ENCODE measurements around the gene PPP3R1.

Gene PPP3R1

DNA sequence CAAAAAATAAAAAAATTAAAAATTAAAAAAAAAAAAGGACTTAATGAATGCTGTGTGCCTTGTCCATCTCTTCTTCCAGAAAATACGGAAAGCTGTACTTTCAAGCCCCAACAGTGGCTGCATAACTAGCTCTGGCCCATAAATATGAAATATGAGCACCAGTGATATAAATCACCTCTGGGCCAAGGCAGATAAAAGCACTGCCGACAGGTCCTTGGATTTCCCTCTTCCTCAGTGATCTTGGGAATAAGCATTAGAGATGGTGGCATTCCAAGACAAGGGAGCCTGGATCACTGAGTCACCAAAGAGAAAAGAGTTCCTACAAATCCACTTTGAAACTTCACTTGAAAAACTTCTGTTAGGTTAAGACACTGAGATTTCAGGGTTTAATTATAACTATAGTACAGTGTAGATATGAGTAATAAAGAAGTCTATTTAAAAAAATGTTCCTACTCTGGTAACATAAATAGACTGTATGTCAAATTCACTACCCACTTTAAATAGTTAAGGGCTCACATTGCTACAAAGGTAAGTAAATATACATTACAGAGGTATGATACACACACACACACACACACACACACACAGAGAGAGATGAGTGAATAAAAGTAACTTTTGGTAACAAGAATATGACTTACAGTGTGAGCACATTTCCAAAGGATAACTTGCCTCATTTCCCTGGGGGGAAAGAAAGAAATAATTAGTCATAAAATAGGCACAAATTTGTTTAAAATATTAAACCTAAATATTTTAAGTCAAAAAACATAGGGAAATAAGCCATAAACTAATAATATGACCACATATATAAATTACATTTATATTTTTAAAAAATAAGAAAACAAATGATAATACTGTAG is 35.6 kb downstream of the PPP3R1 start:
- H3K27ac ChIP-seq (ENCODE audit: low read depth, low read length) = no peak overlapping the region
- H3K9me3 ChIP-seq (ENCODE audit: control insufficient read depth, insufficient read depth, low read length) = no peaks in the 10 kb centered on the region
- no peaks in the 10 kb centered on the region for H3F3A ChIP-seq (ENCODE audit: control insufficient read depth, insufficient read depth)
- H3K79me2 ChIP-seq (ENCODE audit: control insufficient read depth, low read length) = peaks cover 100% of the 10 kb centered on the region
- peaks cover 20% of the 10 kb centered on the region for H4K20me1 ChIP-seq (ENCODE audit: control insufficient read depth, insufficient read depth, low read depth, low read length)
- TF ChIP-seq EZH2phosphoT487 (IDR thresholded peaks at IDR 0.05; ENCODE audit: borderline replicate concordance, low read length) = no peak
- TF ChIP-seq, protein P1, sequence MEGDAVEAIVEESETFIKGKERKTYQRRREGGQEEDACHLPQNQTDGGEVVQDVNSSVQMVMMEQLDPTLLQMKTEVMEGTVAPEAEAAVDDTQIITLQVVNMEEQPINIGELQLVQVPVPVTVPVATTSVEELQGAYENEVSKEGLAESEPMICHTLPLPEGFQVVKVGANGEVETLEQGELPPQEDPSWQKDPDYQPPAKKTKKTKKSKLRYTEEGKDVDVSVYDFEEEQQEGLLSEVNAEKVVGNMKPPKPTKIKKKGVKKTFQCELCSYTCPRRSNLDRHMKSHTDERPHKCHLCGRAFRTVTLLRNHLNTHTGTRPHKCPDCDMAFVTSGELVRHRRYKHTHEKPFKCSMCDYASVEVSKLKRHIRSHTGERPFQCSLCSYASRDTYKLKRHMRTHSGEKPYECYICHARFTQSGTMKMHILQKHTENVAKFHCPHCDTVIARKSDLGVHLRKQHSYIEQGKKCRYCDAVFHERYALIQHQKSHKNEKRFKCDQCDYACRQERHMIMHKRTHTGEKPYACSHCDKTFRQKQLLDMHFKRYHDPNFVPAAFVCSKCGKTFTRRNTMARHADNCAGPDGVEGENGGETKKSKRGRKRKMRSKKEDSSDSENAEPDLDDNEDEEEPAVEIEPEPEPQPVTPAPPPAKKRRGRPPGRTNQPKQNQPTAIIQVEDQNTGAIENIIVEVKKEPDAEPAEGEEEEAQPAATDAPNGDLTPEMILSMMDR (IDR thresholded peaks at IDR 0.05; ENCODE audit: low read depth, low read length, poor library complexity, severe bottlenecking) = no peak
- H3K36me3 ChIP-seq (ENCODE audit: control insufficient read depth, low read length) = peaks cover 60% of the 10 kb centered on the region
- no peak overlapping the region for H3K4me3 ChIP-seq (ENCODE audit: low read length)
- H3K27me3 ChIP-seq (ENCODE audit: control insufficient read depth, low read length) = no peaks in the 10 kb centered on the region
- no peak overlapping the region for H3K4me2 ChIP-seq (ENCODE audit: low read length)
- no peaks in the 10 kb centered on the region for H3K9me2 ChIP-seq (replicated peaks; ENCODE audit: control insufficient read depth, low read length)
- peaks cover 42% of the 10 kb centered on the region for H3K4me1 ChIP-seq (ENCODE audit: control insufficient read depth, low read length)

DNA sequence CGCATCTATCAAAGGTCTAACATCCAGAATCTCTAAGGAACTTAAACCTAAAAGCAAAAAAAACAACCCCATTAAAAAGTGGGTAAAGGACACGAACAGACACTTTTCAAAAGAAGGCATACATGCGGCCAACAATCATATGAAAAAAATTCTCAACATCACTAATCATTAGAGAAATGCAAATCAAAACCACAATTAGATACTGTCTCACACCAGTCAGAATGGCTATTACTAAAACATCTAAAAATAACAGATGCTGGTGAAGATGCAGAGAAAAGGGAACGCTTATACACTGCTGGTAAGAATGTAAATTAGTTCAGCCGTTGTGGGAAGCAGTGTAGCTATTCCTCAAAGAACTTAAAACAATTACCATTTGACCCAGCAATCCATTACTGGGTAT is 38.0 kb downstream of the PPP3R1 start:
- Histone ChIP-seq H3F3A (ENCODE audit: control insufficient read depth, insufficient read depth) (no peaks in the 10 kb centered on the region), H3K4me2 (ENCODE audit: low read length) (peak overlapping the region; percentile 16), H3K9me3 (ENCODE audit: control insufficient read depth, insufficient read depth, low read length) (no peaks in the 10 kb centered on the region), H3K79me2 (ENCODE audit: control insufficient read depth, low read length) (peaks cover 99% of the 10 kb centered on the region), H3K27ac (ENCODE audit: low read depth, low read length) (no peak overlapping the region), H3K4me3 (ENCODE audit: low read length) (no peak overlapping the region), H3K36me3 (ENCODE audit: control insufficient read depth, low read length) (peaks cover 58% of the 10 kb centered on the region), H3K9me2 (replicated peaks; ENCODE audit: control insufficient read depth, low read length) (no peaks in the 10 kb centered on the region), H3K4me1 (ENCODE audit: control insufficient read depth, low read length) (peaks cover 29% of the 10 kb centered on the region), H4K20me1 (ENCODE audit: control insufficient read depth, insufficient read depth, low read depth, low read length) (peaks cover 9% of the 10 kb centered on the region), H3K27me3 (ENCODE audit: control insufficient read depth, low read length) (no peaks in the 10 kb centered on the region)
- TF ChIP-seq, protein P1 (IDR thresholded peaks at IDR 0.05; ENCODE audit: low read depth, low read length, poor library complexity, severe bottlenecking) = no peak
- no peak for TF ChIP-seq EZH2phosphoT487 (IDR thresholded peaks at IDR 0.05; ENCODE audit: borderline replicate concordance, low read length)

DNA sequence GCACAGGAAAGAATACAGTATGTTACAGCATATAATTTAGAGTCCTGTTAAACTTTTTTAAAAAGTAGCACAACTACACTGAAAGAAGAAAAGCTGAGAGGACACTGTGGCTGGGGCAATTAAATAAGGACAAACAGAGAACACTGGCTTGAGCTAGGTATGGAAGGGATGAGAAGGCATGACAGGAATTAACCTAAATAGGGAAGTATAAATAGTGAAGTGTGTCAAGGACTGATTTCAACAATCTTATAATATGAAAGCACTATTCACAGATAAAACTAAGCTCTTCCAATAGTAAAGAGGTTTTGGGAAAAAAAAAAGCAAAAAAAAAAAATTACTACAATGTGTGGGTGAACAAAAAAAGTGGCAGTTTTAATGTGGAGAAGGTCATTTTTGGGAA is 45.5 kb downstream of the PPP3R1 start:
- Histone ChIP-seq H3K4me2 (ENCODE audit: low read length) (no peak overlapping the region), H4K20me1 (ENCODE audit: control insufficient read depth, insufficient read depth, low read depth, low read length) (peaks cover 20% of the 10 kb centered on the region), H3K9me2 (replicated peaks; ENCODE audit: control insufficient read depth, low read length) (no peaks in the 10 kb centered on the region), H3K4me1 (ENCODE audit: control insufficient read depth, low read length) (peaks cover 52% of the 10 kb centered on the region), H3K27me3 (ENCODE audit: control insufficient read depth, low read length) (no peaks in the 10 kb centered on the region), H3K27ac (ENCODE audit: low read depth, low read length) (no peak overlapping the region), H3F3A (ENCODE audit: control insufficient read depth, insufficient read depth) (peaks cover 11% of the 10 kb centered on the region; the same call in 1 of the 2 replicates), H3K9me3 (ENCODE audit: control insufficient read depth, insufficient read depth, low read length) (no peaks in the 10 kb centered on the region), H3K4me3 (ENCODE audit: low read length) (no peak overlapping the region), H3K79me2 (ENCODE audit: control insufficient read depth, low read length) (peaks cover 92% of the 10 kb centered on the region), H3K36me3 (ENCODE audit: control insufficient read depth, low read length) (peaks cover 49% of the 10 kb centered on the region)
- no peak for TF ChIP-seq EZH2phosphoT487 (IDR thresholded peaks at IDR 0.05; ENCODE audit: borderline replicate concordance, low read length)
- TF ChIP-seq, protein P1 (IDR thresholded peaks at IDR 0.05; ENCODE audit: low read depth, low read length, poor library complexity, severe bottlenecking) = no peak

Data from DOHH2 (cell line).